NCI-H146 treated with DMSO at 0.1 percent for 48 hours (cell line): ENCODE data around the gene RNMT.
A peak's percentile ranks its signal among the peaks of the same experiment; 100 is the strongest.
"Not testable (repeated sequence)": the region's sequence is repeated elsewhere in the genome, so short reads cannot be mapped to it uniquely, and the experiment has no call there.

Experiments
- DNase-seq: peaks from one replicate; lab custom pipeline; 2025; ENCODE audit not compliant: unreplicated experiment; lab: John Stamatoyannopoulos, UW

RNMT gene

GRCh38 chr18:13726232-13726971 is at the start of gene RNMT, which contains the start of gene FAM210A:
Gene RNMT (plus strand): TSS chr18:13726673. CDS start chr18:13731518, 4,845 bp downstream.
Gene FAM210A (minus strand): TSS chr18:13726558. CDS start chr18:13682077, 44,481 bp downstream.
- peak; percentile 97 for DNase-seq

DNA sequence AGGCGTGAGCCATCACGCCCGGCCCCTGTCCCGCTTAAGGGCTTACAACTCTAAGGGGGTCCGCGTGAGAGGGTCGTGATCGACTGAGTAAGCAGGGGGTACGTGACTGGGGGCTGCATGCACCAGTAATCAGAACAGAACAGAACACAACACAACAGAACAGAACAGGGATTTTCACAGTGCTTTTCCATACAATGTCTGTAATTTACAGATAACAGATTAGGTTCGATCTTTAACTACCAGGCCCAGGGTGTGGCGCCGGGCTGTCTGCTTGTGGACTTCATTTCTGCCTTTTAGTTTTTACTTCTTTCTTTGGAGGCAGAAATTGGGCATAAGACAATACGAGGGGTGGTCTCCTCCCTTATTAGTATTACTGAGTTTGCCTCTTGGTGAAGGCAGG is 49.1 kb upstream of the RNMT start:
- not testable (repeated sequence) for DNase-seq

GRCh38 chr18:13680612-13681011 is 45.9 kb upstream of the RNMT start:
- no peak for DNase-seq

DNA sequence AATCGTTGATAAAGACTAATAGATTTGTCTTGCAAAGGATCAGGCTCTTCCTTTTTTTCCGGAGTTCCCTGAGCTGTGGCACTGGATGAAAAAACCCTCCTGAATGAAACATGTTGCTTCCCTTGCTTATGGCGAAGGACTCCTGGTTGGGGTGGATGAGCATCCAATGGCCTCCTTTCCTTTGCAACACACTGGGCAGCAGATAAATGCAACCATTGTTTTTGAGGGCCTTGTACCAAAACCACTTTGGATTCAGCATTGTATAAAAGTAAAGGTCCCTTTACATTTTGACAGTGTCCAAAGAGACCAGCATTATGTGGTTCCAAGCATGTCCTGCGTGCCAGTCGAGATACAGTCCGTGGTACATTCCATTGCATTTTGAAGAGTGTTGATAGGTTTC is 44.8 kb upstream of the RNMT start:
- DNase-seq, result no peak

DNA sequence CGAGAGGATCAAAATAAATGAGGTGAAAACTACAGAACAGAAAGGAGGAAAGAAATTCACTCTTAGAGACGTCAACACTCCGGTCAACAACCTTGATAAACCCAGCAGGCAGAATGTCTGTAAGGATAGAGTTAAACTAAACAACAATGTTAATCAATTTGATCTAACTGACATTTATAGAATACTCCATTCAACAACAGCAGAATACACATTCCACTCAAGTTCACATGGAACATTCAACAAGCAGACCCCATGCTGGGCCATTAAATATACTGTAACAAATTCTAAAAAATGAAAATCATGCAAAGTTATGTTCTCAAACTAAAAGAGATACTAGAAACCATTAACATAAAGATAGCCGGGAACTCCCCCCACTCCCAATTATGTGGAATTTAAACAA is 41.9 kb upstream of the RNMT start:
- DNase-seq, result no peak

- DNase-seq, result no peak
Measured at GRCh38 chr18:13688191-13689136, 38.0 kb upstream of the RNMT start.

GRCh38 chr18:13690060-13690459 is 36.4 kb upstream of the RNMT start:
- not testable (repeated sequence) for DNase-seq

DNA sequence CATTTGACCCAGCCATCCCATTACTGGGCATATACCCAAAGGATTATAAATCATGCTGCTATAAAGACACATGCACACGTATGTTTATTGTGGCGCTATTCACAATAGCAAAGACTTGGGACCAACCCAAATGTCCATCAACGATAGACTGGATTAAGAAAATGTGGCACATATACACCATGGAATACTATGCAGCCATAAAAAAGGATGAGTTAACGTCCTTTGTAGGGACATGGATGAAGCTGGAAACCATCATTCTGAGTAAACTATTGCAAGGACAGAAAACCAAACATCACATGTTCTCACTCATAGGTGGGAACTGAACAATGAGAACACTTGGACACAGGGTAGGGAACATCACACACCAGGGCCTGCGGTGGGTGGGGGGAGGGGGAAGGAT is 31.1 kb upstream of the RNMT start:
- DNase-seq, result not testable (repeated sequence)

DNA sequence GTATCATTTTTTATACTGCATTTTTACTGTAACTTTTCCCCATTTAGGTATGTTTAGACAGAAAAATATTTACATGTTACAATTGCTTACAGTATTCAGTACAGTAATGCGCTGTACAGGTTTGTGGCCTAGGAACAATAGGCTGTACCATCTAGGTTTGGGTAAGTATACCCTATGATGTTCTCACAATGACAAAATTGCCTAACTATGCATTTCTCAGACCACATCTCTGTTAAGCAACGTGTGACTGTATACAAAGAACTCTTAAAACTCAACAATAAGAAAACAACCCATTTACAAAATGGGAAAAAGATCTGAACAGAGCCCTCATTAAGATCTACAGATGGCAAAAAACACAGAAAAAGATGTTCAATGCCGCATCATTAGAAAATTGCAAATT is 29.5 kb upstream of the RNMT start:
- no peak for DNase-seq

- DNase-seq, result no peak
Measured at GRCh38 chr18:13700153-13700552, 26.3 kb upstream of the RNMT start.

GRCh38 chr18:13703899-13704298 is 22.6 kb upstream of the RNMT start:
- no peak for DNase-seq

- DNase-seq, result no peak
Measured at GRCh38 chr18:13710414-13710831, 16.1 kb upstream of the RNMT start.

DNA sequence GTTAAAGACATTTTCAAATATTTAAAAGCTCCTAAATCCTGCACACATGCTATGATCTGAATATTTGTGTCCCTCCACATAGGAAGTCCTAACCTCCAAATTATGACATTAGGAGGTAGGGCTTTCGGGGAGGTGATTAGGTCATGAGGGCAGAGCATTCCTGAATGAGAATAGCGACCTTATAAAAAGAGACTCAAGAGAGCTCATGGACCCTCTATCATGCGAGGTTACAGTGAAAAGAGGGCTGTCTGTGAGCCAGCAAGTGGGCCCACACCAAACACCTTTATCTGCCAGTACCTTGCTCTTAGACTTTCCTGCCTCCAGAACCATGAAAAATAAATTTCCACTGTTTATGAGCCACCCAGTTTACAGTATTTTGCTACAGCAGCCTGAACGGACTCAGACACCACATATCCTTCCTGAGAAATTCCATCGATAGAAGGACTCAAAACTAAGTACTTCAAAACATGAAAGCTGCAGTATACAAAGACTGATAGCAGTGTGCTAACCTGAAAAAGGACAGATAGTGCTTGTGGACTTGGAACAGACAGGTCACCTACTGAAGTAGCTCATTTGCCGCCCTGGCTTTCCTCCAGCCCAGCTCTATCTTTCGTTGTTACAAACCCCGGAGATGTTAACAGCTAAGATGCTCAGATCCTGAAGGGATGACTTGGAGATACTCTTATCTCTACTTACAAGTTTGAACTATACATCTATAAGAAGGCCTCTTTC is 13.9 kb upstream of the RNMT start:
- DNase-seq, result no peak

DNA sequence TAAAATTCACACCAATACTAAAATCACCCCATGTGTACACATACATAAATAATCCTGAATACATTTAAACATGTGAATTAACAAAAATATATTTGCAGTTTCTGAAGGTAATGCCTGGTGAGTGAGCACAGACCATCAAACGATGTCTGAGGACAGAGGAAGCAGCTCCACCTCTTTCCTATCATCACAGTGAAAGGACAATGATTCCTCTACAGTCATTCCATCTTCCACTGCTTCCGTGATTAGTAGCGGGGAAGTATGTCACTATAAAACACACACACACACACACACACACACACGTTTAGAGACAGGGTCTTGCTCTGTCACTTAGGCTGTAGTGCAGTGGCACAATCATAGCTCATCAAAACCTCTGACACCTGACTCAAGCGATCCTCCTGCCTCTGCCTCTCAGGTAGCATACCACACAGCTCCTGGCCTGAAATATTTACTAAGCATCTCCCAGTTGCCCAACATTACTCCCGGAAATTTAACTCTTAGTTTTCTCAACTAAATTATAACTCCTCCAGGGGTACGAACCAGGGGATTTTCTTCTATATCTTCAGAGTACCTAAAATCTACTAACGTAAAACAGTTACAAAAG is 12.9 kb upstream of the RNMT start:
- DNase-seq, result no peak

DNA sequence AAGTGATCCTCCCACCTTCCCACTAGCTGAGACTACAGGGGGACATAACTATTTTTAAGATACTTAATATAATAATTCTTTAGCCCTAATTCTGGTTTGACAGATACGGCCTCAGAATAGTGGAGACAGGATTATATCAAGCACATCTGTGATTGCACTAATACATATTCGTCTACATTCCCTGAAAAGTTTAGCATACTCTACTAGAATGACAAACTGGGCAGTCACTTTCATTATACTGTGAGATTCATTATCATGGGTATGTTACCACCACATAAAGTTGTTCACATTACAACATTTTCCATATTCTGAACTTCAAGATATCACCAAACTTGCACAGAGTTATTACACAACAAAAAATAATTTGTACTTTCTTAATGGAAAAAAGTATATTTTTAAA is 11.1 kb upstream of the RNMT start:
- no peak for DNase-seq

- no peak for DNase-seq
Measured at GRCh38 chr18:13716916-13717315, 9.6 kb upstream of the RNMT start.

DNA sequence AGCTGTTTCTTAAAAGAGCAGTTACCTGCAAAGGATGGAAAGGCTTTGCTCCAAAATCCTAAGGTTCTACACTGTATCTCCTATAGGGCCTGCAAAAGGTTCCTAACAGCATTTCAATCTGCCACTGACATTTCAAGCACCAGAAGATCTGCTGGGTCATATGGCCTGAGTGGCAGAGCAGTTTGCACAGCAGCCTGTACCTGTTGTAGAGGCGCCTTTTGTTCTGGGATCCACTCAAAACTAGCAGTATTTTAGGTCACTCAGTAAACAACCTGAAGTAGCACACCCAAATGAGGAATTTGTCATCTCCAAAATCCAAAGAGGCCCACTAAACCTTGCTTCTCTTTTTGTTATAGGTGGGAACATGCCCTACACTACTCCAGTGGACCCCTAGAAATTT is 6.3 kb upstream of the RNMT start:
- DNase-seq, result no peak

GRCh38 chr18:13720847-13721246 is 5.6 kb upstream of the RNMT start:
- DNase-seq, result no peak

DNA sequence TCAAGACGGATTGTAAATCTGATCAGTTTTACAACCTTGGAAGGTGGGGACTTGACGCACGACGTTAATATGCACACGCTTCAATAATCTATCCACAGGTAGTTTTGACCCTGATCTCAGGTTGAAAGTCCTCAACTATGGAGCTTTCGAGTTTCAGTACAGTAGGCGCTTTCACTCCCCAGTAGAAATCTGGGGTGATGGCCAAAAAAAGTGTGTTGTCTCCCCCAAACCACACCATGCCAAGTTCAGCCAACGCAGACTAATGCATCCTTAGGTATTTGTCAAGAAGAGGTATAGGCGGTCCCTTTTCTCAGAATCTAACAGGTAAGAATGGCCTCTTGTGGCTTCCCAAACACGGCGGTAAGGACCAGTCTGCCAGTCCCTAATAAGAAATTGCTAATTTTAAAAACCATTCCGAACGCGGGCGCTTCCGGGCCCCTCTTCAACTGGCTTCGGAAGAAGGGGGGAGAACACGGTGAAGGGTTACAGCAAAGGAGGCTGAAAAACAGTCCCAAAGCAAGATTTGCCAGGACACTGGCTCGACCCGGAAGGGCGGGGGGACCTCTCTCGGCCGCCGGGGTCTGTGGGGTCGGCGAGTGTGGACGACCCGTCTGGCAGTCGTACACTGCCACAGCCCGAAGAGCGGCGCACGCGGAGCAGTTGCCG is 774 bp upstream of the RNMT start:
- peak; percentile 64 for DNase-seq

GRCh38 chr18:13726972-13727331 is 479 bp downstream of the RNMT start:
- peak; percentile 75 for DNase-seq
